Right atrium auricular region (tissue), 2 donors: ENCODE data around the gene SFT2D1. TPM values are rescaled to one million over a fixed set of nuclear protein-coding genes. Genes with fewer than 3 reads are reported as not detected.

Source experiments
- DNase-seq: peaks from one replicate; pipeline ENCODE4 v3.0.0-alpha.2; 2019; ENCODE audit warnings: low spot score
- H3K27ac ChIP-seq, 2 donors: fragments of 200-600 bp; sonication (generic); 1 replicate in 1 of 2; 2 replicates in 1 of 2; pipeline ENCODE4 v1.5.1; 2016 to 2019
- H3K27me3 ChIP-seq, 2 donors: fragments of 200-600 bp; sonication (generic); one replicate each; pipeline versions ENCODE4 v1.5.1 to v1.6.0; 2017 to 2019
- H3K36me3 ChIP-seq: fragments of 200-600 bp; sonication (generic); one replicate; pipeline ENCODE4 v1.5.1; 2016
- H3K4me1 ChIP-seq, 2 donors: fragments of 200-600 bp; sonication (generic); one replicate each; pipeline versions ENCODE4 v1.5.1 to v1.6.0; 2017 to 2019
- H3K4me3 ChIP-seq, 2 donors: fragments of 200-600 bp; sonication (generic); 1 replicate in 1 of 2; 2 replicates in 1 of 2; pipeline ENCODE4 v1.5.1; 2017 to 2019; ENCODE audit warnings: mild to moderate bottlenecking in 1 of 2, moderate library complexity in 1 of 2
- H3K9me3 ChIP-seq, 2 donors: fragments of 200-600 bp; sonication (generic); one replicate each; pipeline ENCODE4 v1.5.1; 2019
- total RNA-seq, 2 donors: library from RNA; depleted of rRNA; stranded (reverse); fragments of >200 nt; gene quantifications; one replicate each; pipeline ENCODE4 v1.1.0, GENCODE V29; 2016
- TF ChIP-seq, protein P1 (sequence below), 2 donors: fragments of 200-600 bp; sonication (generic); IDR thresholded peaks; one replicate each; pipeline ENCODE4 v1.5.1; 2019; ENCODE audit warnings: antibody characterized with exemption in 2 of 2

Gene SFT2D1
- total RNA-seq, 2 donors from 2014 or later = 29.4 TPM

DNA sequence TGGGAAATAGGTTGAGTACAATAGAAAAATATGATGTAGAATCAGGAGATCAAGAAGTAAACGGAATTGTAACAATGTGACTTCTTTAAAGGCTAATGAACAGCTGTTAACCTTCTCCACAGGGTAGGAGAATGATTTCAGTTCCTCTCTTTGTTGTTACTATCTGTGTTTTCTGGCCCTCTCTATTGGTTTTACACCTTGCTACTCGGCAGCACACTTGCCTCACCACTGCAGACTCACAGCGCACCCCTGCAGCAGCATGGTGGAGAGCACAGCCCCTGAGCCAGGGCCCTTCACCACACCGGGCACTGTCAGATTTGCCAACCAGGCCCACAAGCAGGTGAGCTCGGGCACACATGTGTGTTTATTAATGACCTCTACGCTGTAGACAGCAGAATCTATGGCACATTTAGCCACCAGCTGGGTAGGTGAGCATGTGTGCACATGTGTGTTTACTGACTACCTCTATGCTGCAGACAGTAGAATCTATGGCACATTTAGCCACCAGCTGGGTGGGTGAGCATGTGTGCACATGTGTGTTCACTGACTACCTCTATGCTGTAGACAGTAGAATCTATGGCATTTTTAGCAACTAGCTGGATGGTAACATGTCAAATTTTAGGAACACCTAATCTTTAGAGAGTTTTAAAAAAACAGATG is 16.8 kb downstream of the SFT2D1 start:
- H3K4me3 ChIP-seq = no peak overlapping the region
- TF ChIP-seq, protein P1, sequence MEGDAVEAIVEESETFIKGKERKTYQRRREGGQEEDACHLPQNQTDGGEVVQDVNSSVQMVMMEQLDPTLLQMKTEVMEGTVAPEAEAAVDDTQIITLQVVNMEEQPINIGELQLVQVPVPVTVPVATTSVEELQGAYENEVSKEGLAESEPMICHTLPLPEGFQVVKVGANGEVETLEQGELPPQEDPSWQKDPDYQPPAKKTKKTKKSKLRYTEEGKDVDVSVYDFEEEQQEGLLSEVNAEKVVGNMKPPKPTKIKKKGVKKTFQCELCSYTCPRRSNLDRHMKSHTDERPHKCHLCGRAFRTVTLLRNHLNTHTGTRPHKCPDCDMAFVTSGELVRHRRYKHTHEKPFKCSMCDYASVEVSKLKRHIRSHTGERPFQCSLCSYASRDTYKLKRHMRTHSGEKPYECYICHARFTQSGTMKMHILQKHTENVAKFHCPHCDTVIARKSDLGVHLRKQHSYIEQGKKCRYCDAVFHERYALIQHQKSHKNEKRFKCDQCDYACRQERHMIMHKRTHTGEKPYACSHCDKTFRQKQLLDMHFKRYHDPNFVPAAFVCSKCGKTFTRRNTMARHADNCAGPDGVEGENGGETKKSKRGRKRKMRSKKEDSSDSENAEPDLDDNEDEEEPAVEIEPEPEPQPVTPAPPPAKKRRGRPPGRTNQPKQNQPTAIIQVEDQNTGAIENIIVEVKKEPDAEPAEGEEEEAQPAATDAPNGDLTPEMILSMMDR (IDR thresholded peaks at IDR 0.05) = no peak
- DNase-seq = no peak
- H3K4me1 ChIP-seq = peaks cover 0 to 11% of the 10 kb centered on the region in 2 donors
- H3K36me3 ChIP-seq = peaks cover 50% of the 10 kb centered on the region
- H3K27ac ChIP-seq = no peak overlapping the region
- no peaks in the 10 kb centered on the region for H3K27me3 ChIP-seq
- no peaks in the 10 kb centered on the region for H3K9me3 ChIP-seq

DNA sequence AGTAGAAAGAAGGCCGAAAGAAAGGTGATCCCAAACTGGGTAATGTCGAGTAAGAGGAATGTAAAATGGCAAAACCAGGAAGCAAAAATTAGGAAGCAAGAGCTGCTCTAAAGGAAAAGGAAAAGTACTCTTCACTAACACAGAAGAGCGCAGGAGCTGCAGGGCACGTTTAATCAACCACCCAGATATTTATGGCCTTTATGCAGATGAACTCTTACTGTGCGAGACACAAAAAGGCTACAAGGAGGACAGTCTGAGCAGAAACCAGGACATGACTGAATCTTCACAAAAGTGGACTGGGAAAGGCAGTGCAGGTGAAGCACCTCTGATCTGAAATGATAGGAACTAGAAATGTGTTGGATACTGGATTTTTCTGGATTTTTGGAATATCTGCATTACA is 18.9 kb downstream of the SFT2D1 start:
- DNase-seq = no peak
- Histone ChIP-seq H3K4me3 (no peak overlapping the region), H3K27me3 (no peaks in the 10 kb centered on the region), H3K4me1 (peaks cover 0 to 10% of the 10 kb centered on the region in 2 donors), H3K36me3 (peaks cover 45% of the 10 kb centered on the region), H3K9me3 (no peaks in the 10 kb centered on the region), H3K27ac (no peak overlapping the region)
- TF ChIP-seq, protein P1 (IDR thresholded peaks at IDR 0.05) = no peak

DNA sequence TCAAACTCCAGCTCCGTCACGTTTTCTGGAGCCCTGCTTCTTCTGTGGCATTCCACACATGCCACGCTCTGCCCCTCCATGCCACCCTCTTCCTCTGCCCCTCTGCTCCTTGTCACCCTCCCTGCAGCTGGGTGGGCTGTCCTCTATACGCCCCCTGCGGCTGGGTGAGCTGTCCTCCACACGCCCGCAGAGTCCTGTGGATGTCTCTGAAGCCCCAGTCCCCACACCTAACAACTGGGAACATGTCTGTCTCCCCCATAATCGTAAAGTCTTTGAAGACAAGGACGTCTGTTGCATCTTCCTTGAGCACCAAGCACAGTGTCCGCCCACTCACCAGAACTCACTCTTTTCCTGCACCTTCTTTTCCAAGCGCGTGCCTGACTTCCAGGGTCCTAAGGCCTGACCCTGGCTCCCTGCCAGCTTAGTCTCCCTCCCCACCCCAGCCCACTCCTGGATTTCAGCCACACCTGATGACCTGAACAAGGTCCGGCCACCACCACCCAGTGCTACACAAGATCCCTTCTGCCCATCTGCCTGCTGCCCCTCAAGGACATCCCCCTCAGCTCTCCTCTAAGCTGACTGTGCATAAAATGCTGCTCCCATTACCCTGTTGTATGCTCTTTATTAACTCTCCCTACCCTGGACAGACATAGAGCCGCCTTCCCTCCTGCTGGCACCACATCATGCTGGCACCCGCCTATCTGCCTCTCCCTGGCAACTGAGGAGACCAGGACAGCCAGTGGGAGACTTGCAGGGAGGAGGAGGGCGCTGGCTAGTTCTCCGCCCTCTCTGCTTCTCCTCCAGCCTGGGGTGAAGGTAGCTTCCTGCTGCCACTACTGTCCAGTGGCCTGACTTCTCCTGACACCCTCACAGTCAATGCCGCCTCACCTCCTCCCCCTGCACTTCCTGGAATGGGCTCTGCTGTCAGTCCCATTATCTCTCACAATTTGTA is 23.4 kb downstream of the SFT2D1 start:
- DNase-seq = no peak
- H3K36me3 ChIP-seq = peaks cover 28% of the 10 kb centered on the region

DNA sequence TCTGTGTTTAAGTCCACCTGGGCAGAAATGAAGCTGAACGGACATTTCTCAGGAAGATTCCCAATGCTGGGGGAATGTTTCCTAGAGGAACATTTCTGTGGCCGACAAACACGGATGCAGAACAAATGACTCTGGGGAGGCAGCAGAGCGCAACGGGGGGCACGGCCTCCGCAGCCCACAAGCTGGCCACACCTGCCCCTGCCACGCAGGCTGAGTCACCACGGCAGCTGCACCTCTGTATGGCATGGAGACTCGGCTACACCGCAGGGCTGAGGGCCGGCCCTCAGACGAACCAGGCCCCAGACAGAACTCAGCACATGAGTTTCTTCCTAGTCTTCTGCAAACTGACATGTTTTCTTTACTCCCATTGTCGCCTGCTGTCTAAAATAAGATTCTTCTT is 24.1 kb downstream of the SFT2D1 start:
- Histone ChIP-seq H3K9me3 (no peaks in the 10 kb centered on the region), H3K4me3 (no peak overlapping the region), H3K36me3 (peaks cover 21% of the 10 kb centered on the region), H3K27me3 (no peaks in the 10 kb centered on the region), H3K27ac (no peak overlapping the region), H3K4me1 (peaks cover 0 to 5% of the 10 kb centered on the region in 2 donors)
- TF ChIP-seq, protein P1 (IDR thresholded peaks at IDR 0.05) = no peak
- no peak for DNase-seq

More for the DNA sequence above, 23.4 kb downstream of the SFT2D1 start:
- H3K27ac ChIP-seq = no peak overlapping the region
- H3K27me3 ChIP-seq = no peaks in the 10 kb centered on the region
- no peaks in the 10 kb centered on the region for H3K9me3 ChIP-seq
- H3K4me3 ChIP-seq = no peak overlapping the region
- TF ChIP-seq, protein P1 (IDR thresholded peaks at IDR 0.05) = no peak
- peaks cover 0 to 5% of the 10 kb centered on the region in 2 donors for H3K4me1 ChIP-seq

DNA sequence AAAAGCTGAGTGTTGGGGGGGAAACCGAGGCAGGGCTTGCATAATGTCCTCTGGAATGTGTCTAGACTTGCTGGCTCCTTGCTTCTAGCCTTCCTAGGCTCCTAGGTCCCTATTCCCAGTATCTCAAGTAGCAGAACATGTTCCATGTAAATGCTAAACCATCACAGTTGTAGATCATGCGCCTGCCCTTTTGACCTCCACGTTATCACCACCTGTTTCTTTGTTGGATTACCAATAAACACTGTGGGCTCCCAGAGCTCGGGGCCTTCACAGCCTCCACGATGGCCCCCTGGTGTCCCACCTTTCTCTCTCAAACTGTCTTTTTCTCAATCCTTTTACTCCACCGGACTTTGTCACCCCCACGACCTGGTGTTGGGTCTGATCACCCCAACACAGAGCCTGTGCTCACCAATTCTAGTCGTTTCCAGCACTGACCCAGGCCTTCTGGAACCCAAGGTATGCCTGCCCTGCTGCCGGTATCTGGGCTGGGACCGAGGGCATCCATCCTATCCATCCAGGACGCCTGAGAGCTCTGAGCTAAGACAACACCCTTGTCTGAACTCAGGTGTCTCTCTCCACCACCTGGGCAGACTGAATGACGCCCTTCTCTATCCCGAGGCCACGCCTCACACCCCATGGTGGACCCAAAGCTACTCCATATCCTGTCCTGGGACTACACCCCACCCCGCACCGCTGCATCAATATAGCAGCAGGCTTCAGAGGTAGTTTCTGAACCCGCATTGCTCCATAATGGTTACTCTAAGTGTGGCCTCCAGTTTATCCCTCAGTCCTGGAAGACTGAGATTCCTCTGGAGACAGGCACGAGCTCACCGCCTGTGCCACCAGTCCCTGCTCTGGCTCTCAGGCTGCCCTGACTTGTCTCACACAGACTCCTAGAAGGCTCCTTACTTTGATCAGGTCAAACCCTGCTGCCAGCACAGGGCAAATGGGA is 24.8 kb downstream of the SFT2D1 start:
- H3K36me3 ChIP-seq = peaks cover 14% of the 10 kb centered on the region

More for the DNA sequence above, 24.8 kb downstream of the SFT2D1 start:
- Histone ChIP-seq H3K4me1 (peaks cover 0 to 5% of the 10 kb centered on the region in 2 donors), H3K27me3 (no peaks in the 10 kb centered on the region), H3K4me3 (no peak overlapping the region), H3K27ac (no peak overlapping the region), H3K9me3 (no peaks in the 10 kb centered on the region)
- TF ChIP-seq, protein P1 (IDR thresholded peaks at IDR 0.05) = no peak
- DNase-seq = no peak
